HEK293T (cell line): ENCODE results near the gene C20orf204.

Experiments used
- CTCF ChIA-PET: fragments of 350-600 bp; formaldehyde crosslinking; extraction: SDS; loops from one replicate; lab custom pipeline; 2021; ENCODE audit warnings: antibody characterized with exemption, inconsistent platforms; lab: Yijun Ruan, JAX
- POLR2A ChIA-PET: fragments of 350-600 bp; formaldehyde crosslinking; extraction: SDS; loops from one replicate; lab custom pipeline; 2020; ENCODE audit warnings: antibody characterized with exemption, inconsistent platforms; lab: Yijun Ruan, JAX
- DNase-seq: peaks from one replicate; pipeline ENCODE4 v3.0.0; 2012; ENCODE audit warnings: mixed read lengths; ENCODE audit errors: extremely low spot score
- ARNT ChIP-seq: fragments of 450-650 bp; IDR thresholded peaks from 2 replicates; pipeline ENCODE4 v1.6.1; 2017; ENCODE audit warnings: mild to moderate bottlenecking
- BHLHE40 ChIP-seq: fragments of 450-650 bp; IDR thresholded peaks from 2 replicates; pipeline ENCODE4 v1.6.1; 2016; ENCODE audit warnings: mild to moderate bottlenecking, moderate library complexity, borderline replicate concordance
- CTBP1 ChIP-seq: fragments of 450-650 bp; IDR thresholded peaks from 2 replicates; pipeline ENCODE4 v1.6.1; 2016; ENCODE audit warnings: borderline replicate concordance
- ELF4 ChIP-seq: fragments of 450-650 bp; IDR thresholded peaks from 2 replicates; pipeline ENCODE4 v1.6.1; 2017; ENCODE audit warnings: antibody characterized with exemption
- FOXA1 ChIP-seq: fragments of 450-650 bp; IDR thresholded peaks from 2 replicates; pipeline ENCODE4 v1.6.1; 2016; ENCODE audit warnings: mild to moderate bottlenecking
- FOXK2 ChIP-seq: fragments of 450-650 bp; IDR thresholded peaks from 2 replicates; pipeline ENCODE4 v1.6.1; 2016; ENCODE audit warnings: mild to moderate bottlenecking
- FOXM1 ChIP-seq: fragments of 450-650 bp; IDR thresholded peaks from 2 replicates; pipeline ENCODE4 v1.6.1; 2017; ENCODE audit warnings: mild to moderate bottlenecking, borderline replicate concordance
- HDGF ChIP-seq: fragments of 450-650 bp; IDR thresholded peaks from 2 replicates; pipeline ENCODE4 v1.6.1; 2017; ENCODE audit warnings: antibody characterized with exemption, borderline replicate concordance
- L3MBTL2 ChIP-seq: fragments of 450-650 bp; conservative IDR thresholded peaks from 2 replicates; pipeline ENCODE4 v1.6.1; 2016; ENCODE audit warnings: mild to moderate bottlenecking
- LEF1 ChIP-seq: fragments of 450-650 bp; IDR thresholded peaks from 2 replicates; pipeline ENCODE4 v1.6.1; 2017; ENCODE audit warnings: mild to moderate bottlenecking, borderline replicate concordance
- NFRKB ChIP-seq: fragments of 450-650 bp; IDR thresholded peaks from 2 replicates; pipeline ENCODE4 v1.6.1; 2016; ENCODE audit warnings: mild to moderate bottlenecking, moderate library complexity
- SP1 ChIP-seq: fragments of 450-650 bp; IDR thresholded peaks from 2 replicates; pipeline ENCODE4 v1.6.1; 2017
- SUZ12 ChIP-seq: fragments of 450-650 bp; IDR thresholded peaks from 2 replicates; pipeline ENCODE4 v1.6.1; 2016; ENCODE audit warnings: mild to moderate bottlenecking
- TARDBP ChIP-seq: fragments of 450-650 bp; IDR thresholded peaks from 2 replicates; pipeline ENCODE4 v1.6.1; 2016
- ZNF384 ChIP-seq: fragments of 450-650 bp; IDR thresholded peaks from 2 replicates; pipeline ENCODE4 v1.6.1; 2016
- TF ChIP-seq, protein P1 (sequence below): fragments of 450-650 bp; IDR thresholded peaks from 2 replicates; pipeline ENCODE4 v1.6.1; 2016

Gene C20orf204

GRCh38 chr20:64022671-64023360 lies 13.2 kb upstream of the C20orf204 start:
- TF ChIP-seq FOXM1, result no peak
- ChIA-PET CTCF (no interaction called here), POLR2A (no interaction called here)
- DNase-seq, result no peak

GRCh38 chr20:64023361-64024140 lies 12.4 kb upstream of the C20orf204 start:
- TF ChIP-seq NFRKB, result no peak
- no peak for TF ChIP-seq LEF1
- TF ChIP-seq FOXM1, result no peak
- no peak for TF ChIP-seq L3MBTL2
- no peak for TF ChIP-seq ZNF384
- TF ChIP-seq CTBP1, result no peak
- TF ChIP-seq FOXK2, result no peak
- no peak for TF ChIP-seq SUZ12
- no peak for TF ChIP-seq HDGF
- TF ChIP-seq, protein P1, sequence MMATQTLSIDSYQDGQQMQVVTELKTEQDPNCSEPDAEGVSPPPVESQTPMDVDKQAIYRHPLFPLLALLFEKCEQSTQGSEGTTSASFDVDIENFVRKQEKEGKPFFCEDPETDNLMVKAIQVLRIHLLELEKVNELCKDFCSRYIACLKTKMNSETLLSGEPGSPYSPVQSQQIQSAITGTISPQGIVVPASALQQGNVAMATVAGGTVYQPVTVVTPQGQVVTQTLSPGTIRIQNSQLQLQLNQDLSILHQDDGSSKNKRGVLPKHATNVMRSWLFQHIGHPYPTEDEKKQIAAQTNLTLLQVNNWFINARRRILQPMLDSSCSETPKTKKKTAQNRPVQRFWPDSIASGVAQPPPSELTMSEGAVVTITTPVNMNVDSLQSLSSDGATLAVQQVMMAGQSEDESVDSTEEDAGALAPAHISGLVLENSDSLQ, result no peak
- TF ChIP-seq BHLHE40, result no peak
- no peak for TF ChIP-seq FOXA1
- TF ChIP-seq TARDBP, result no peak
- TF ChIP-seq ARNT, result no peak
- CTCF ChIA-PET, result no interaction called here
- DNase-seq, result no peak
- POLR2A ChIA-PET, result no interaction called here

- CTCF ChIA-PET, result no interaction called here
- POLR2A ChIA-PET, result no interaction called here
These were observed 11.6 kb upstream of the C20orf204 start for GRCh38 chr20:64024141-64024990.

DNA sequence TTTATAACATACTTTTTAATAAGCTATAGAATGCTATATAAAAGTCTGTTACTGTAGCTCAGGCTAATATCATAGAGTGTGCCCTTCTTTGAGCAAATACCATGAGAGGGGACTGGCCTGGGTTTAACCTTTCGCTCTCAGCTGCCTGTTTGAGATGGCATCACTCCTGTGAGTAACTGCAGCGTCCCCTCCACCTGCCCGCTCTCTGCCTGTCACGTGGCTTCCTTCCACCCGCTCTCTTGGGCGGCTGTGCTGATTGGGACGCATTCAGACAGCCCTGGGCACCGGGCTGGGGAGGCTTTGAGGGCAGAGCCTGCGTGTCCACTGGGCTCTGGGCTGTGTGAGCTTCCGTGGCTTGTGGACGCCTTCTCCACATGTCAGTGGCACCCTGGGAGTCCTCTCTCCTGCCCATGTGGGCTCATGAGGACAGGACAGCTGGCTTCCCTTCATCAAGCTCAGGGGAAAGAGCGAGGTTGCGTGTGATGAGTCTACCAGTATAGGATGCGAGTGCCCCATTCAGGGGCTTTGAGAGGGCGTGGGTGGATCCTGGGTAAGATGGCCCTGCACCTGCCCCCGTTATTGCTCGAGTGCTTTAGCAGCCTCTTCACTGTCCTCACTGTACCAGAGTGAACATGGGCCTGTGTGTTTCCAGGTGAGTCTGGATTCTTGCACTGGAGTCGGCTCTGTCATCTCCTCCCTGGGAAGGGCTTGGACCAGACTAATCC lies 10.7 kb upstream of the C20orf204 start:
- TF ChIP-seq SP1 (no peak), BHLHE40 (no peak), SUZ12 (no peak), TARDBP (no peak), NFRKB (no peak), ARNT (no peak), FOXK2 (no peak), CTBP1 (no peak), FOXA1 (no peak), FOXM1 (no peak), L3MBTL2 (no peak), HDGF (no peak), LEF1 (no peak), ZNF384 (no peak), ELF4 (no peak)
- TF ChIP-seq, protein P1, result no peak
- CTCF ChIA-PET, result no interaction called here
- POLR2A ChIA-PET, result no interaction called here

More at GRCh38 chr20:64024141-64024990, 11.6 kb upstream of the C20orf204 start:
- no peak for TF ChIP-seq ELF4
- TF ChIP-seq NFRKB, result no peak
- no peak for TF ChIP-seq FOXA1
- TF ChIP-seq, protein P1, result no peak
- TF ChIP-seq TARDBP, result no peak
- no peak for TF ChIP-seq SUZ12
- no peak for TF ChIP-seq FOXK2
- no peak for DNase-seq

DNA sequence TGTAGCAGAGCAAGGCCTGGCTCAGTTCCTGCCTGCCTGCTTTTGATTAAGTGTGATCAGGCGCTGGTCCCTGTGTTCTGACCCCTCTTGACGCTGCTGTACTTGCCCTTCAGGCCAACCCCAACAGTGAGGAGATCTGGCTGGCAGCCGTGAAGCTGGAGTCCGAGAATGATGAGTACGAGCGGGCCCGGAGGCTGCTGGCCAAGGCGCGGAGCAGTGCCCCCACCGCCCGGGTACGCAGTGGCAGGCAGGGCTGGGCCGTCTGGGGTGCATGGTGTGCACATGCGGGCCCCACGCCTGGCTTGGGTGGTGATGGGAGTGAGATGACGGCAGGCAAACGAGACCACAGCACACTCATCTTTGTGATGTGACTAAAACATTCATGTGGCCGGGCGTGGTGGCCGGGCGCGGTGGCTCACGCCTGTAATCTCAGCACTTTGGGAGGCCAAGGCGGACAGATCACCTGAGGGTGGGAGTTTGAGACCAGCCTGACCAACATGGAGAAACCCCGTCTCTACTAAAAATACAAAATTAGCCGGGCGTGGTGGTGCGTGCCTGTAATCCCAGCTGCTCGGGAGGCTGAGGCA lies 10.1 kb upstream of the C20orf204 start:
- DNase-seq, result no peak
- CTCF ChIA-PET, result no interaction called here
- TF ChIP-seq ARNT (no peak), L3MBTL2 (no peak), FOXK2 (no peak), ZNF384 (no peak), BHLHE40 (no peak), SUZ12 (no peak), CTBP1 (no peak), FOXA1 (no peak), SP1 (no peak), HDGF (no peak), TARDBP (no peak), FOXM1 (no peak), LEF1 (no peak), NFRKB (no peak), ELF4 (no peak)
- TF ChIP-seq, protein P1, result no peak
- POLR2A ChIA-PET, result no interaction called here

More for the DNA sequence above, 10.7 kb upstream of the C20orf204 start:
- DNase-seq, result no peak
